Stimulated activated CD8-positive, alpha-beta memory T cell treated with anti-CD3 and anti-CD28 coated beads, Interleukin-4, amount 100 ng/mL, for 1 hour (primary cell): ENCODE results near the gene ZDHHC22.
A peak's percentile ranks its signal among the peaks of the same experiment; 100 is the strongest.

Source experiments
- DNase-seq, 2 donors: peaks; one replicate each; pipeline ENCODE4 v3.0.0-alpha.2; 2020; ENCODE audit warnings: low read depth in 2 of 2, low spot score in 1 of 2

ZDHHC22 gene

GRCh38 chr14:77130386-77130785 is 11.2 kb downstream of the ZDHHC22 start:
- DNase-seq: no peak

- DNase-seq: no peak
These were observed 13.1 kb downstream of the ZDHHC22 start for GRCh38 chr14:77128414-77128891.

- DNase-seq: no peak
These were observed 15.1 kb downstream of the ZDHHC22 start for GRCh38 chr14:77126461-77126990.

- DNase-seq: no peak
These were observed 15.7 kb downstream of the ZDHHC22 start for GRCh38 chr14:77125823-77126325.

- no peak for DNase-seq
These were observed 16.2 kb downstream of the ZDHHC22 start for GRCh38 chr14:77125281-77125801.

GRCh38 chr14:77124345-77125280 is 17.0 kb downstream of the ZDHHC22 start:
- peak; percentile 17 to 29 for DNase-seq

GRCh38 chr14:77123381-77124325 is 17.9 kb downstream of the ZDHHC22 start:
- DNase-seq: no peak

- no peak for DNase-seq
These were observed 19.0 kb downstream of the ZDHHC22 start for GRCh38 chr14:77122526-77123125.

GRCh38 chr14:77120771-77121743 is 20.5 kb downstream of the ZDHHC22 start:
- DNase-seq: no peak

- DNase-seq: no peak
These were observed 21.7 kb downstream of the ZDHHC22 start for GRCh38 chr14:77119851-77120250.

GRCh38 chr14:77116172-77116817 is 25.3 kb downstream of the ZDHHC22 start:
- no peak for DNase-seq

GRCh38 chr14:77114609-77115008 is 27.0 kb downstream of the ZDHHC22 start:
- no peak for DNase-seq

- no peak for DNase-seq
These were observed 27.9 kb downstream of the ZDHHC22 start for GRCh38 chr14:77113644-77114043.

- no peak for DNase-seq
These were observed 30.6 kb downstream of the ZDHHC22 start for GRCh38 chr14:77111021-77111420.

GRCh38 chr14:77110286-77110685 is 31.3 kb downstream of the ZDHHC22 start:
- DNase-seq: no peak

- DNase-seq: no peak
These were observed 31.9 kb downstream of the ZDHHC22 start for GRCh38 chr14:77109656-77110055.

GRCh38 chr14:77108753-77109152 is 32.8 kb downstream of the ZDHHC22 start:
- DNase-seq: no peak

GRCh38 chr14:77107228-77107627 is 34.4 kb downstream of the ZDHHC22 start:
- no peak for DNase-seq

GRCh38 chr14:77106666-77107065 is 34.9 kb downstream of the ZDHHC22 start:
- DNase-seq: no peak
